H1 (cell line): ENCODE measurements around the gene NABP1. TPM values are rescaled to one million over a fixed set of nuclear protein-coding genes. Genes with fewer than 3 reads are reported as not detected.

Experiments used
- CEBPB ChIP-seq: IDR thresholded peaks from 2 replicates; pipeline ENCODE4 v1.6.1; 2012; ENCODE audit warnings: low read depth, low read length
- HDAC2 ChIP-seq, 2 experiments: fragments of 300-600 bp in 1 of 2; sonication (generic) in 1 of 2; IDR thresholded peaks; 2 replicates each; pipeline ENCODE4 v1.6.1; 2011 to 2012; ENCODE audit warnings: low read depth in 2 of 2, low read length in 2 of 2, mild to moderate bottlenecking in 2 of 2, moderate library complexity in 2 of 2, borderline replicate concordance in 1 of 2, inconsistent platforms in 1 of 2
- NRF1 ChIP-seq: IDR thresholded peaks from 2 replicates; pipeline ENCODE4 v1.6.1; 2011; ENCODE audit warnings: mild to moderate bottlenecking, low read depth, low read length, improper control_type of control experiment
- polyA plus RNA-seq, 7 experiments: library from polyadenylated mRNA; depleted of rRNA in 3 of 7; stranded (reverse) in 5 of 7; unstranded in 2 of 7; fragments of >200 nt in 5 of 7; fragments of 200-250 nt in 2 of 7; gene quantifications; 1 replicate in 5 of 7; 2 replicates in 1 of 7; 4 replicates in 1 of 7; pipeline versions ENCODE4 v1.2.1 to v1.2.3, GENCODE V29; 2011 to 2013; ENCODE audit warnings: missing spikeins in 2 of 7, mixed read lengths in 2 of 7
- total RNA-seq: library from RNA; stranded (reverse); fragmentation: NEBNext Ultra II Directional; extraction: Animal tissue kit (Norgen Biotek cat#: 25700); gene quantifications from 2 replicates; pipeline ENCODE4 v1.2.1, GENCODE V29; 2021

The NABP1 gene
- total and polyA plus RNA-seq, 2 of the 8 experiments (the other 6 are each of a cell fraction or from before 2014, with no cell fraction given): 0.63 to 4.8 TPM

DNA sequence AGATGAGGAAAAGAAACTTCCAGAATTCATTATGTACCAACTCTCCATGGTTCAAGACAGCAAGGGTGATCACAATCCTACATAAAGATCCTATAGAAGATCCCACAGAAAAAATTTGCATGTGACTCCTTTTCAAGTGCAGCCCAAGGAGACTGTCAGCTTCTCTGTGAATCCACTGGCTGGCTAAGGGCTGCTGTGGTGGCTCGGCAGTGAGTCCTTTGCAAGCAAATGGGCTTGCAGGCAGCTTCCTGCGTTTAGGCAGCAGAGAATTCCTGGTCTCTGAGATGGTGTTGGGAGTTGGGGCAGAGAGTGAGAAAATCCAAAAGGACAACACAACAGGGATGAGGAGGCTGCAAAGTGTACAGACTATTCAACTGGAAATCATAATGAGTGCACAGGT lies 43.4 kb downstream of the NABP1 start (continued):
- no peak for TF ChIP-seq NRF1
- TF ChIP-seq CEBPB: no peak
- no peak for TF ChIP-seq HDAC2 (IDR thresholded peaks at IDR 0.05; ENCODE audit: borderline replicate concordance in 1 of 2, low read depth in 2 of 2, low read length in 2 of 2)
